Activated naive CD4-positive, alpha-beta T cell treated with Interleukin-2 at 50 U/mL for 16 hours (primary cell): ENCODE data around the gene RAPGEF6.
A peak's percentile ranks its signal among the peaks of the same experiment; 100 is the strongest.
"Not testable (repeated sequence)": the region's sequence is repeated elsewhere in the genome, so short reads cannot be mapped to it uniquely, and the experiment has no call there.

Experiments used
- DNase-seq: peaks from one replicate; pipeline ENCODE4 v3.0.0-alpha.2; 2020

Gene RAPGEF6

GRCh38 chr5:131641494-131641893, 6.5 kb upstream of the RAPGEF6 start:
- no peak for DNase-seq

DNA sequence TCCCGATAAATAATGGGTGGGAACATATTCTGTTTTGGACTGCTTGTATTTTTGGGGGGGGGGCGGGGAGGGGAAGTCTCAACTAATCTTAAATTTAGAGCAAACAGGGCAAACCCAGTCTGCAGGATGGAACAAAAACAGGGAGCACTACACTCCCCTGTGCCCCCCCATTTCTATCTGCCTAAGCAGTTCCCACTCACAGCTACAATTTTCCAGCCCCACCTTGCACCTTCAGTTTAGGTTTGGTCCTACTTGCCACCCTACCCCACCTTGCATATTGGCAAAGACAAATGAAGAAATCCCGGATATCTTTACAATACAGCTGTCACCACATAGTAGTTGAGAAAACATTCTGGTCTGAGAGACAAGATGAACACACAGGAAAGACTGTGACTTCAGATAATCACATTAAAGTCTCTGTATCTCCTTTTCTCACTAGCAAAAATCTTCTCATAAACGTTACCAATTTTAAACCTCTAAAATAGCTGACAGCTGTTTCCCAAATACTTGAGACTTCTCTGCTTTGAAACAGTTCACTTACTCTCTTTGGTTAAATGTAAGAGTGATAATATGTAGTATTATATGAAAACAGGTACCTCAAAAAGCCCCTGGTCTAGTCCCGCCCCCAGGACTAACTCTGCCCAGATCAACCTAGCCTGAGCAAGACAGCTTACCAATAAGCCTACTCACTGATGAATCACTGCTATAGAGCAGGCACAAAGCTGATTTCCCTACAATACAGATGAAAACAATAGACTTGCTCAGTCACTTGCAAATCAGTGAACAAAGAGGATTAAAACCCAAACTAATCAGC, 5.2 kb upstream of the RAPGEF6 start:
- DNase-seq: peak; percentile 65

DNA sequence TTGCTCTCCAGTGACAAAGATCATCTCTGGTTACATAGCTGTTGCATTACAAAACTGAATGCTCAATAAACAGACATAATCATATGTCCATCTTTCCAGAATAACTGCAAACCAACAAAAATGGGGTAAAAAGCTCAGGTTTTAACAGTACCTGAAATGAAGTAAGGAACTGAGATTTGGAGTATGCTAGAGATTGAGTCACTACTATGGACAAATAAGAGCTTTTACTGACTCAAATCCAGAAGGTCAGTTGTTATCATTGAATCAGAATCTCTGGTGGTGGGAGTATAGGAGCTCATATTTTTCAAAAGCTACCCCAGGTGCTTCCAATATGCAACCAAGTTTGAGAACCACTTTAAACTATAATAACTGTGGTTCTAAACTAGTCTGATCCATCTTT, 4.1 kb upstream of the RAPGEF6 start:
- no peak for DNase-seq

DNA sequence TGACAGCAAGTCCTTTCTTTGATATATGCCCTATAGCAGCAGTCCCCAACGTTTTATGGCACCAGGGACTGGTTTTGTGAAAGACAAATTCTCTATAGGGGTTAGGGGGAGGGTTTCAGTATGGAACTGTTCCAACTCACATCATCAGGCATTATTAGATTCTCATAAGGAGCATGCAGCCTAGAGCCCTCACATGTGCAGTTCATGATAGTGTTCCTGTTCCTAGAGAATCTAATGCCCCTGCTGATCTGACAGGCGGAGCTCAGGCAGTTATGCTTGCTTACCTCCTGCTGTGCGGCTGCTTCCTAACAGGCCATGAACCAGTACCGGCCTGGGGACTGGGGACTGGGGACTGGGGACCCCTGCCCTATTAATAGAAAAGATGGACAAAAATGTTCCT, 2.7 kb upstream of the RAPGEF6 start:
- no peak for DNase-seq

DNA sequence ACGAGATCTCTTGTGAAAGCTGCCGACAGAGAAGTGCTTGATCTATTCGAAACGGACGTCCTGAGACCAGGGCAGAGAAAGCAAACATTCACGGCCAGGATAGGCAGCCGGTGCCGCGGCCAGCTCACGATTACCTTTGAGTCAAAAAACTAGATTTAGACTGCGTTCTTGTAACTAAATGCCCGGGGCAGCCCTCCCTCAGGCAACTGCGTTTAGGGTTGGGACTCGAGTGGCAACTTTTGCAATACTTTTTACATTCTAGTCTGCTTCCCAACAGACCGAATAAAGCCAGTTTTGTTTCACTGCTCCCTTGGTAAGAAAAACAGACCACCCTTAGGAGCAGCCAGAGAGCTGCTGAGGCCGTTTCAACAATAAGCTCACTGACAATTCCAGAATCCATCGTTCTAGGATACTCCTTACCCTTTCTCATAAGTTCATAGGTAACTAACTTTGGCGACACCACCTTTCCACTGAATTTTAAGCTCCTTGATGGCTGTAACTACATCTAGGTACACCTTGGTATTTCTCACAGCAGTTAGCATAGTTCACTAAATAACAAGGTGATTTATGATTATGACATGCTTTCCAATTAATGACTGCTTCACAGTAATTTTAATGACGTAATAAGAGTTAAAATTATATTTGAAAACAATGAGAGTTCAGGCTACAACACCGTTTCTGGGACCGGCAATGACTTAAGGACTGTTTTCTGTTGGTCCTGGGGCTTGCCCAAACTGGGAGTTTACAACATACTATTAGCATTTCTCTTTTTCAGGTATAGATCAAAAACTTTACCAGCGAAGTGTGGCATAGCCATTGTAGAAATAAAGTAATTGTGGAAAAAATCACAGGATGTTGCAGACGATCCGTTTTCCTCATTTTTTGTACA, 899 bp upstream of the RAPGEF6 start:
- no peak for DNase-seq

- DNase-seq: peak; percentile 60
These were observed 398 bp downstream of the RAPGEF6 start for GRCh38 chr5:131634666-131634995.

DNA sequence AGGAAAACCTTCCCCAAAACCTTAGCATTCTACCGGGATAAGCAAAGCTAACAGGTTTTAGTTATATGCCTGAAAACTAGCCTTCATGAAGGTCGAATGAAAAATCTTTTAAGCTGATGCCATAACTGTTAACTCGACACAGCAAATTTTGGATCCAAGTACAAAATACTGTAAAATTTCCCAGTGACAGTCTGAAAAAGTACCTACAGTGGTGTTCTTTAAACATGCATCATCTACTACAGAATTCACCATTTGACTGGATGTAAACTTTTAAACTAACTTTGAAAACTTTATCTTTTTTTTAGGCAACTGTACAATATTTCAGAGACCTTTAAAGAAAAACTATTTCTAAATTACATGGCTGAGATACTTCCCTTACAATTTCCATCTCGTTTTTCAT, 791 bp downstream of the RAPGEF6 start:
- DNase-seq: no peak

DNA sequence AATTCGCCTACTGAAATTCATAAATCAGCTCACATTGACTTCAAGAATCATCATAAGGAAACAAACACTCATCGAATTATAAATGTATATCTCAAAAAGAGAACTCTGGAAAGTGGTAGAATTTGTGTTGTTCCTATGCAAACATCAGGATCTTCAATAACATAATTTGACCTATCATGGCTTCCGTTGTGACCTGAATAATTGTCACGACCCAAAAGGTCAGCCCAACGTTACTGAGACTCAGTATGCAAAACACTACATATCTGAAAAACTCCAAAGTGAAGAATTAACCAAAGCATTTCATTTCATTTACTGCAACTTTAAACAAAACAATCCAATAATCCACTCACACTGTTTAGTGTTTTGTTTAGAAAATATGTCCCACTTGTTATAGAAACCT, 1.2 kb downstream of the RAPGEF6 start:
- DNase-seq: no peak

- DNase-seq: no peak
These were observed 4.1 kb downstream of the RAPGEF6 start for GRCh38 chr5:131630963-131631350.

- DNase-seq: no peak
These were observed 4.6 kb downstream of the RAPGEF6 start for GRCh38 chr5:131630208-131630962.

DNA sequence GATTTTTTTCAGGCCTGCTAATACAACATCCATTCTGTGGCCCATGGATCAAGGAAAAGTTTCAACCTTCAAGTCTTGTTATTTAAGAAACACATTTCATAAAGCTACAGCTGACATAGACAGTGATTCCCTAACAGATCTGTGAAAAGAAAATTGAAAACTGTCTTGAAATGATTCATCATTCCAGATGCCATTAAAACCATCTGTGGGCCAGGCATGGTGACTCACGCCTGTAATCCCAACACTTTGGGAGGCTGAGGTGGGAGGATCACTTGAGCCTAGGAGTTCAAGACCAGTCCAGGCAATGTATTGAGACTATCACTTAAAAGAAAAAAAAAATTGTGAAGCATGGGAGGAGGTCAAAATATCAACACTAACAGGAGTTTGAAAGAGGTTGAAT, 6.0 kb downstream of the RAPGEF6 start:
- no peak for DNase-seq

DNA sequence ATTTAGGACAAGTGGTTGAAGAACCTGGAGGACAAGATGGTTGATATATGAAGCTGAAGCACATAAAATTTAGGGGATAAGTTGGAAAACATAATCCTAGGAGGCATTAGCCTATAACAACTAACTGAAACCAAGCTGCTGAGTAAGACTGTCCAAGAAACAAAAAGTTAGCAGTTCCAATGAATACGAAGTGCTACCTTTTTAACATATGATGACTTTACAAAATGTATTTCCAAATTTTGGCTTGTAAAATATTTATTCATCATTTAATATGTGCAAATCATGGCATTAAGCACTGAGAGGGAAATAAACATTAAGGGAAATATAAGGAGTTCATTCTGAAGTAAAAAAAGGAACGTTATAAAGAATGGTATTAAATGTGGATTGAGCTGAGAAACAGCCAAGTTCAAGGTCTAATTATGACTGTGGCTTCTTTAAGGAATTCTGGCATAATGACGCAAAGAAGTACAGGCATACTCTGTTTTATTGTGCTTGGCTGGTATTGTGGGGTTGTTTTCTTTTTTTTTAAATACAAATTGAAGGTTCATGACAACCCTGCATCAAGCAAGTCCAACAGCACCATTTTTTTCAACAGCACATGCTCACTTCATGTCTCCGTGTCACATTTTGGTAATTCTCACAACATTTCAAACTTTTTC, 7.7 kb downstream of the RAPGEF6 start:
- no peak for DNase-seq

GRCh38 chr5:131622633-131623032, 12.4 kb downstream of the RAPGEF6 start:
- no peak for DNase-seq

- DNase-seq: not testable (repeated sequence)
These were observed 13.9 kb downstream of the RAPGEF6 start for GRCh38 chr5:131621164-131621563.

- no peak for DNase-seq
These were observed 15.9 kb downstream of the RAPGEF6 start for GRCh38 chr5:131619102-131619501.

- no peak for DNase-seq
These were observed 17.7 kb downstream of the RAPGEF6 start for GRCh38 chr5:131617140-131617822.

GRCh38 chr5:131615957-131616356, 19.1 kb downstream of the RAPGEF6 start:
- DNase-seq: no peak

GRCh38 chr5:131613423-131613822, 21.6 kb downstream of the RAPGEF6 start:
- DNase-seq: no peak

DNA sequence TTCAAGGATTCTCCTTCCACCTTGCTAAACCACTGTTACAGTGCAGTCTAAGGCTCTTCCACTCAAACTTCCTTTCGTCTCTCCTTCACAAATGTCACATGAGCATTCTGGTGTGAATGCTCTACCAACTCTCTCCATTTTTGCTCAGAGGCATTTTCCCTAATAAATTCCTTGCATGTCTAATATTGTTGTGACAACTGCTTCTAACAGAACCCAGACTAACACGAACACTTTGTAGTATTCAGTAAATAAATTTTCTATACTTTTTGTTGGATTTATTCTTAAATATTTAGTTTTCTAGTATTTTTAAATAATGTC, 24.0 kb downstream of the RAPGEF6 start:
- no peak for DNase-seq

DNA sequence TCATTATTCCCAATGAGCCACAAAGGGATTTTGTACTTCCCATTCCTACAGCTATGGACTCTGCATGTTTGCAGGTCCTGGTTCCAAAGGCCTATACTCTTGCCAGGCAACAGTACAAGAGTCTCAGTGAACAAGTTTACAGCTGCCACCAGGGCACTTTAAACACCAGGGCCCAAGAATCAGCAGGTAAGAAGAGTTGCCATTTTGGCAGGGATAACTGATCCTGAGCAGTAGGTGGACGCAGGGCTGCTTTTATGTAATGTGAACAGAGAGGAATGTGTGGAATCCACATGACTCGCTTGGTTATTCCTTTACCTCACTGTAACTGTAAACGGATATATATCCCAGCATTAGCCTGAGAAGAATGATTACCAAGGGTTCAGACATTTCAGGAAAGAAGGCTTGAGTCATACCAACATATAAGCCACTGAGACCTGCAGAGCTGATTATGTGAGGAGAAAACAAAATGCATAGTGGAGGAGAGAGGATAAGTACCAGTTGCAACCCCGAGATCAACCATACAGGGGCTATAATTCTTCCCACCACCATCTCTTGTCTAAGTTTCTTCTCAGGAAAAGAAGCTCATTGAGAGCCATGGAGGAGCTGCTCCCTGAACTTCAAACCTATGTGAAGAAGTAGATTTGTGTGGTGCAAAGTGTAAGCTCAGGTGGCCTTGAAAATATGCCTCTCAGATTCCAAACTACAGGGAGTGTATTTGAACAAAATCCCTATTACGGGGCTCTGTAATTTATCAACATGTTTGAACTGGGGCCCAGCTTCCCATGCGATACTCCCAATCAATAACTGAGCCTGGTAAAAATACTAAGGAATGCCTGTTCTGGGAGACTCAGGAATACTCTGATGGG, 24.6 kb downstream of the RAPGEF6 start:
- no peak for DNase-seq

- DNase-seq: no peak
These were observed 25.3 kb downstream of the RAPGEF6 start for GRCh38 chr5:131609774-131610173.

- DNase-seq: no peak
These were observed 26.4 kb downstream of the RAPGEF6 start for GRCh38 chr5:131608597-131608996.
